Ishikawa (cell line): Measurements from ENCODE around the gene TMEM53.

ENCODE experiments used
- EGR1 ChIP-seq: IDR thresholded peaks from 2 replicates; pipeline ENCODE4 v1.6.1; 2012
- EP300 ChIP-seq: IDR thresholded peaks from 2 replicates; pipeline ENCODE4 v1.6.1; 2012; ENCODE audit warnings: borderline replicate concordance
- FOXM1 ChIP-seq: IDR thresholded peaks from 2 replicates; pipeline ENCODE4 v1.6.1; 2012; ENCODE audit warnings: low read depth, borderline replicate concordance
- NFIC ChIP-seq: IDR thresholded peaks from 2 replicates; pipeline ENCODE4 v1.6.1; 2012
- ZBTB7A ChIP-seq: IDR thresholded peaks from 2 replicates; pipeline ENCODE4 v1.6.1; 2012; ENCODE audit warnings: low read depth
- TF ChIP-seq, protein P1 (sequence below): IDR thresholded peaks from 2 replicates; pipeline ENCODE4 v1.6.1; 2012
- TF ChIP-seq, protein P2 (sequence below): IDR thresholded peaks from 2 replicates; pipeline ENCODE4 v1.6.1; 2012; ENCODE audit warnings: low read depth, mild to moderate bottlenecking

DNA sequence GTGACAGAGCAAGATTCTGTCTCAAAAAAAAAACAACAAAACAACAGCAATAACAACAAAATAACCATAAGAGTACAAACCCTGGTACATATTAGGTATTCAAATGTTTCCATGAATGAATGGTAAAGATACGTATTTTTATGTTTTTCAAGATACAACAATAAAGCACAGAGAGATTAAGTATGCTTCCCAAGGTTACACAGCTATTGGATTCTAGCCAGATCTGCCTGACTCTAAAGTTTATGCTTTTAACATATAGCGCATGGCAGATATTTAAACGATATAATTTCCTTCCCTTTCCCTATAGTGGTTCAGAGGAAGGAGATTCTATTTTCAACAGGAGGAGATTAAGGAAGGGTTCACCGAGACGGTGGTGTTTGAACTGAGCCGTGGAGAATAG is 31.2 kb upstream of the TMEM53 start:
- TF ChIP-seq, protein P1, sequence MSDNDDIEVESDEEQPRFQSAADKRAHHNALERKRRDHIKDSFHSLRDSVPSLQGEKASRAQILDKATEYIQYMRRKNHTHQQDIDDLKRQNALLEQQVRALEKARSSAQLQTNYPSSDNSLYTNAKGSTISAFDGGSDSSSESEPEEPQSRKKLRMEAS = no peak
- TF ChIP-seq ZBTB7A (no peak), EP300 (no peak), FOXM1 (no peak), EGR1 (no peak), NFIC (no peak)
- TF ChIP-seq, protein P2, sequence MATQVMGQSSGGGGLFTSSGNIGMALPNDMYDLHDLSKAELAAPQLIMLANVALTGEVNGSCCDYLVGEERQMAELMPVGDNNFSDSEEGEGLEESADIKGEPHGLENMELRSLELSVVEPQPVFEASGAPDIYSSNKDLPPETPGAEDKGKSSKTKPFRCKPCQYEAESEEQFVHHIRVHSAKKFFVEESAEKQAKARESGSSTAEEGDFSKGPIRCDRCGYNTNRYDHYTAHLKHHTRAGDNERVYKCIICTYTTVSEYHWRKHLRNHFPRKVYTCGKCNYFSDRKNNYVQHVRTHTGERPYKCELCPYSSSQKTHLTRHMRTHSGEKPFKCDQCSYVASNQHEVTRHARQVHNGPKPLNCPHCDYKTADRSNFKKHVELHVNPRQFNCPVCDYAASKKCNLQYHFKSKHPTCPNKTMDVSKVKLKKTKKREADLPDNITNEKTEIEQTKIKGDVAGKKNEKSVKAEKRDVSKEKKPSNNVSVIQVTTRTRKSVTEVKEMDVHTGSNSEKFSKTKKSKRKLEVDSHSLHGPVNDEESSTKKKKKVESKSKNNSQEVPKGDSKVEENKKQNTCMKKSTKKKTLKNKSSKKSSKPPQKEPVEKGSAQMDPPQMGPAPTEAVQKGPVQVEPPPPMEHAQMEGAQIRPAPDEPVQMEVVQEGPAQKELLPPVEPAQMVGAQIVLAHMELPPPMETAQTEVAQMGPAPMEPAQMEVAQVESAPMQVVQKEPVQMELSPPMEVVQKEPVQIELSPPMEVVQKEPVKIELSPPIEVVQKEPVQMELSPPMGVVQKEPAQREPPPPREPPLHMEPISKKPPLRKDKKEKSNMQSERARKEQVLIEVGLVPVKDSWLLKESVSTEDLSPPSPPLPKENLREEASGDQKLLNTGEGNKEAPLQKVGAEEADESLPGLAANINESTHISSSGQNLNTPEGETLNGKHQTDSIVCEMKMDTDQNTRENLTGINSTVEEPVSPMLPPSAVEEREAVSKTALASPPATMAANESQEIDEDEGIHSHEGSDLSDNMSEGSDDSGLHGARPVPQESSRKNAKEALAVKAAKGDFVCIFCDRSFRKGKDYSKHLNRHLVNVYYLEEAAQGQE = no peak
